NCI-H1694 treated with DMSO at 0.1 percent for 48 hours (cell line): ENCODE measurements around the gene DHCR24.

Experiments
- DNase-seq: peaks from one replicate; lab custom pipeline; 2025; lab: John Stamatoyannopoulos, UW

Gene DHCR24

GRCh38 chr1:54800041-54800898 is 86.7 kb downstream of the DHCR24 start:
- no peak for DNase-seq
